ENCODE data around the gene KATNBL1.

The KATNBL1 gene

DNA sequence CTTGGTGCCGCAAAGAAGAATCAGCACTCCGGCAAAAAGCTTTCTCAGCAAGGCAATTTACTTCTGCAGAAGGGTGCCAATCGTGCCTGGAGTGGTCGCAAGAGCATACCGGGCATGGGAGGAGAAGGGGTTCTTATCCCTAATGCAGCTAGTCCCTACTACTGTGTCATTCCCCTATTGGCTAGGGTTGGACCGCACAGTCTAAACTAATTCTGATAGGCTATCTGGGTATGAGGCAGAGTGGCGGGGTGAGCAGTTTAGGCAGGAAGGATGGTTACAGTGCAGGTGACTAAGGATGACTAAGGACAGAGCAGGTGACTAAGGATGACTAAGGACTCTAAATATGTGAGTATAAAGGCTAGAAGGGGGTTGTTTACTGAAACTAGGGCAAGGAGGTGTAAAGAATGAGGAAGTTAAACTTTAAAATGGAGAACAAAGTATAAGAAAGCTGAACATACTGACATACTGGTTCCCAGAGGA lies 55.1 kb downstream of the KATNBL1 start:
- H4K20me1 ChIP-seq (ENCODE audit: insufficient read depth) = no peaks in the 10 kb centered on the region
- no peak overlapping the region for H3K27ac ChIP-seq
- H3K4me2 ChIP-seq = no peak overlapping the region
- no peaks in the 10 kb centered on the region for H3K4me1 ChIP-seq (ENCODE audit: low read depth, poor library complexity, severe bottlenecking)
- H3K9ac ChIP-seq = no peak overlapping the region
- no peaks in the 10 kb centered on the region for H3K79me2 ChIP-seq (ENCODE audit: insufficient read depth, low read depth)
- no peak overlapping the region for H2AFZ ChIP-seq (ENCODE audit: low read depth)
- H3K4me3 ChIP-seq (IDR thresholded peaks at IDR 0.05; ENCODE audit: insufficient read depth, low read depth, low read length) = no peak overlapping the region
- H3K27me3 ChIP-seq (ENCODE audit: insufficient read depth, low read depth) = no peaks in the 10 kb centered on the region
- H3K36me3 ChIP-seq (ENCODE audit: insufficient read depth) = no peaks in the 10 kb centered on the region
- TF ChIP-seq, protein P1, sequence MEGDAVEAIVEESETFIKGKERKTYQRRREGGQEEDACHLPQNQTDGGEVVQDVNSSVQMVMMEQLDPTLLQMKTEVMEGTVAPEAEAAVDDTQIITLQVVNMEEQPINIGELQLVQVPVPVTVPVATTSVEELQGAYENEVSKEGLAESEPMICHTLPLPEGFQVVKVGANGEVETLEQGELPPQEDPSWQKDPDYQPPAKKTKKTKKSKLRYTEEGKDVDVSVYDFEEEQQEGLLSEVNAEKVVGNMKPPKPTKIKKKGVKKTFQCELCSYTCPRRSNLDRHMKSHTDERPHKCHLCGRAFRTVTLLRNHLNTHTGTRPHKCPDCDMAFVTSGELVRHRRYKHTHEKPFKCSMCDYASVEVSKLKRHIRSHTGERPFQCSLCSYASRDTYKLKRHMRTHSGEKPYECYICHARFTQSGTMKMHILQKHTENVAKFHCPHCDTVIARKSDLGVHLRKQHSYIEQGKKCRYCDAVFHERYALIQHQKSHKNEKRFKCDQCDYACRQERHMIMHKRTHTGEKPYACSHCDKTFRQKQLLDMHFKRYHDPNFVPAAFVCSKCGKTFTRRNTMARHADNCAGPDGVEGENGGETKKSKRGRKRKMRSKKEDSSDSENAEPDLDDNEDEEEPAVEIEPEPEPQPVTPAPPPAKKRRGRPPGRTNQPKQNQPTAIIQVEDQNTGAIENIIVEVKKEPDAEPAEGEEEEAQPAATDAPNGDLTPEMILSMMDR (conservative IDR thresholded peaks at IDR 0.05; ENCODE audit: low read depth, low read length) = no peak

DNA sequence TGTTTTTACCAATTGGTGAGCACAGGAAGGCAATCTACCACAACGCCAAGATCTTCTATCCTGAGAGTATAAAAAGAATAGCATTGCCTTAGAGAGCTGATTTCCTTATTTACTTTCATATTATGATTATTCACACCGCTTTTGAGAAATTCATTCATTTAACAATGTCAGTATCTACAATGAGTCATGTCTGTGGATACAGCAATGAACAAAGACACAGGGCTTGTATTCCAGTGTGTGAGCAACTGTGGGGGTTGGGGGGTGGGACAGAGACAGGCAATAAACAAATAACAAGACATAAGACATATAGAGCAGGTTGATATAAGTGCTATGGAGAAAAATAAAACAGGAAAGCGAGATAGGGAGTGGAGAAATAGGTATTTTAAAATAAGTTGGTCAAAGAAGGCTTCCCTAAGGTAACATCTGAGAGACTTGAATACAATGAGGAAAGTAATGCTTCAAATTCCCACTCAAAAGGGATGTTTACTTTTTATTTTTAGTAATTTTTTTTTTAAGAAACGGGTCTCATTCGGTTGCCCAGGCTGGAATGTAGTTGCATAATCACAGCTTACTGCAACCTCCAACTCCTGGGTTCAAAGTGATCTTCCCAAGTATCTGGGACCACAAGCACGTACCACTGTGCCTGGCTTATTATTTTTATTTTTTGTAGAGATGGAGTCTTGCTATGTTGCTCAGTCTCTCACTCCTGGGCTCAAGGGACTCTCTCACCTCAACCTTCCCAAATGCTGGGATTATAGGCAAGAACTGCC lies 62.3 kb downstream of the KATNBL1 start:
- Histone ChIP-seq H3K4me3 (IDR thresholded peaks at IDR 0.05; ENCODE audit: insufficient read depth, low read depth, low read length) (no peak overlapping the region), H3K9ac (no peak overlapping the region), H3K4me1 (ENCODE audit: low read depth, poor library complexity, severe bottlenecking) (no peaks in the 10 kb centered on the region), H3K4me2 (no peak overlapping the region), H3K27ac (no peak overlapping the region), H2AFZ (ENCODE audit: low read depth) (no peak overlapping the region), H4K20me1 (ENCODE audit: insufficient read depth) (no peaks in the 10 kb centered on the region), H3K36me3 (ENCODE audit: insufficient read depth) (no peaks in the 10 kb centered on the region), H3K79me2 (ENCODE audit: insufficient read depth, low read depth) (no peaks in the 10 kb centered on the region), H3K27me3 (ENCODE audit: insufficient read depth, low read depth) (no peaks in the 10 kb centered on the region)
- TF ChIP-seq, protein P1 (conservative IDR thresholded peaks at IDR 0.05; ENCODE audit: low read depth, low read length) = no peak

DNA sequence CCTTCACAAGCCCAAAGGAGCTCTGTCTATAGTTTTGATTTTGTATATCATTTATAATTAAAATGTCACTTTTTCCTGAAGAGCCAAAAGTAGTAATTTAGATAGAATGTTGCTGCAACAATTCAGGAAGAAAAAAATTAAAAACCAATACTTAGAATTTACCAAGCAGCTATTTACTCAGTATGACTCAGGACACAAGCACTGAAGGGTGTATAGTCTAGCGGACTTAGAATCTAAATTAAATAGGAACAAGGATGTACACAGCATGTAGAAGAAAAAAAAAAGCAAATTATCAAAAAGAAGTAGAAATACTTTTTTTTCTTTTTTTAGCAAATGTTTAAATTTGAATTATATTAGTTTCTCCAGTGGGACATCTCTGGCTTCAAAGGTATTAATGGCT lies 76.4 kb downstream of the KATNBL1 start:
- Histone ChIP-seq H2AFZ (ENCODE audit: low read depth) (no peak overlapping the region), H3K4me1 (ENCODE audit: low read depth, poor library complexity, severe bottlenecking) (no peaks in the 10 kb centered on the region), H3K4me3 (IDR thresholded peaks at IDR 0.05; ENCODE audit: insufficient read depth, low read depth, low read length) (no peak overlapping the region), H3K4me2 (no peak overlapping the region), H3K36me3 (ENCODE audit: insufficient read depth) (no peaks in the 10 kb centered on the region), H3K79me2 (ENCODE audit: insufficient read depth, low read depth) (no peaks in the 10 kb centered on the region), H3K9ac (no peak overlapping the region), H3K27me3 (ENCODE audit: insufficient read depth, low read depth) (no peaks in the 10 kb centered on the region), H3K27ac (no peak overlapping the region), H4K20me1 (ENCODE audit: insufficient read depth) (no peaks in the 10 kb centered on the region)
- TF ChIP-seq, protein P1 (conservative IDR thresholded peaks at IDR 0.05; ENCODE audit: low read depth, low read length) = no peak

DNA sequence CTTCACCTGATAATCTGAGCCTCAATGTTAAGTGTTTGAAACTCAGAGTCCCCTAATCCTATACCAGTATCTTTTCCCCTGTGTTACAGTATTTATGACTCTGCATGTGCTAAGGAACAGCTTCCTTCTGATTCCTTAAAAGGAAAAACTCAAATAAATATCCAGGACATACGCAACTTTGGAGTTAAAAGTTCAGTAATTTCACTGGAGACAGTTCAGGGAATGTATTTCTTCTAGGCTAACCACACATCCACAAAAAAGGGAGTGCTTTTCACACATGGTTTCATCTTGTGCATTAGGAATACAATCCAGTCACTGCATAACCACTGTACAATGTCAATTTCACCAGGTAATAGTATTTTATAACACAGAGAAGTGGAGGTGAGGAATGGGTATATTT lies 77.0 kb downstream of the KATNBL1 start:
- Histone ChIP-seq H2AFZ (ENCODE audit: low read depth) (no peak overlapping the region), H3K27ac (no peak overlapping the region), H3K27me3 (ENCODE audit: insufficient read depth, low read depth) (no peaks in the 10 kb centered on the region), H3K36me3 (ENCODE audit: insufficient read depth) (no peaks in the 10 kb centered on the region), H3K79me2 (ENCODE audit: insufficient read depth, low read depth) (no peaks in the 10 kb centered on the region), H3K4me3 (IDR thresholded peaks at IDR 0.05; ENCODE audit: insufficient read depth, low read depth, low read length) (no peak overlapping the region), H3K9ac (no peak overlapping the region), H3K4me2 (no peak overlapping the region), H4K20me1 (ENCODE audit: insufficient read depth) (no peaks in the 10 kb centered on the region), H3K4me1 (ENCODE audit: low read depth, poor library complexity, severe bottlenecking) (no peaks in the 10 kb centered on the region)
- TF ChIP-seq, protein P1 (conservative IDR thresholded peaks at IDR 0.05; ENCODE audit: low read depth, low read length) = no peak
